ENCODE measurements around the gene EFNA2. TPM values are rescaled to one million over a fixed set of nuclear protein-coding genes. Genes with fewer than 3 reads are reported as not detected.

The EFNA2 gene
- total RNA-seq, 4 donors from 2014 or later = not detected

DNA sequence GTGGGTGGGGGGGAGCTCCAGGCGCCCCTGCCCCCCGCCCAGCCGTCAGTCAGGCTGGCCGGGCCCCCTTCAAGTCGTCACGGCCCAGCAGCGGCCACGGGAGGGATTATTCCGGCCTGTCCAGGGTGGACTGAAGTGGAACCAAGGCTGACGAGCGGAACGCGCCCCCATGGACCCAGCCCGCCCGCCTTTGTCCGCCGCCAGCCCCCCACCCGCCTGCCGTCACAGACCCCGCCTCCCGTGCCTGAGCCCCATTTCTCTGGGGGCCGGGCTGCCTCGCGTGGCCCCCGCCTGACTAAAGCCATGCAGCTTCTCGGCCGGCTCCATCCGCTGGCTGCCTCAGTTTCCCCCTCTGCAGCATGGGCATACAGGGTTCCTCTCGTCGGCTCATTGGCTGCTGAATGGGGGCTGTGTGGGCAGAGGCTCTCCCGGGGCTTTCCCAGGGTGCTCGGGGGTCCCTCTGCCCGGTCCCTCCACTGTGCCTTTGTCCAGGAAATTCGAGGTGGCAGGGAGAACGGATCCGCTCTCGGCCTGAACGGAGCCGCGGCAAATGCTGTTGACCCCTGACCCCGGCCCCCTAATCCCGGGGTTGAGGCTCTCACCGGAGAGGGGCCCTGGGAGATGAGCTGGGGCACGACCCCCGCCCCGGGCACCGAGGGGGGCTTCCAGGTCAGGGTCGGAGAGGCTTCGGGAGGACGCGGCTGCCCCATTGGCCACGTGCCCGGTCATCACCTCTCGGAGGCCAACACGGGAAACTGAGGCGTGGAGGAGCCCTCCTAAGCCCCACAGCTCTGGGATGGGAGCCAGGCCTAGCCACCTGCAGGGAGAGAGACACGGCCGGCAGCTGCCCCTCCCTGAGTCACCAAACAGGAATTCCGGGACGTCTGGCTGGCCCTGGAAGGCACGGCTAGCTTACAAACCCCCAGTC, 27.4 kb downstream of the EFNA2 start:
- TF ChIP-seq, protein P1, sequence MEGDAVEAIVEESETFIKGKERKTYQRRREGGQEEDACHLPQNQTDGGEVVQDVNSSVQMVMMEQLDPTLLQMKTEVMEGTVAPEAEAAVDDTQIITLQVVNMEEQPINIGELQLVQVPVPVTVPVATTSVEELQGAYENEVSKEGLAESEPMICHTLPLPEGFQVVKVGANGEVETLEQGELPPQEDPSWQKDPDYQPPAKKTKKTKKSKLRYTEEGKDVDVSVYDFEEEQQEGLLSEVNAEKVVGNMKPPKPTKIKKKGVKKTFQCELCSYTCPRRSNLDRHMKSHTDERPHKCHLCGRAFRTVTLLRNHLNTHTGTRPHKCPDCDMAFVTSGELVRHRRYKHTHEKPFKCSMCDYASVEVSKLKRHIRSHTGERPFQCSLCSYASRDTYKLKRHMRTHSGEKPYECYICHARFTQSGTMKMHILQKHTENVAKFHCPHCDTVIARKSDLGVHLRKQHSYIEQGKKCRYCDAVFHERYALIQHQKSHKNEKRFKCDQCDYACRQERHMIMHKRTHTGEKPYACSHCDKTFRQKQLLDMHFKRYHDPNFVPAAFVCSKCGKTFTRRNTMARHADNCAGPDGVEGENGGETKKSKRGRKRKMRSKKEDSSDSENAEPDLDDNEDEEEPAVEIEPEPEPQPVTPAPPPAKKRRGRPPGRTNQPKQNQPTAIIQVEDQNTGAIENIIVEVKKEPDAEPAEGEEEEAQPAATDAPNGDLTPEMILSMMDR (IDR thresholded peaks at IDR 0.05) = no peak
- no peak for ATAC-seq (ENCODE audit: low FRiP score)

DNA sequence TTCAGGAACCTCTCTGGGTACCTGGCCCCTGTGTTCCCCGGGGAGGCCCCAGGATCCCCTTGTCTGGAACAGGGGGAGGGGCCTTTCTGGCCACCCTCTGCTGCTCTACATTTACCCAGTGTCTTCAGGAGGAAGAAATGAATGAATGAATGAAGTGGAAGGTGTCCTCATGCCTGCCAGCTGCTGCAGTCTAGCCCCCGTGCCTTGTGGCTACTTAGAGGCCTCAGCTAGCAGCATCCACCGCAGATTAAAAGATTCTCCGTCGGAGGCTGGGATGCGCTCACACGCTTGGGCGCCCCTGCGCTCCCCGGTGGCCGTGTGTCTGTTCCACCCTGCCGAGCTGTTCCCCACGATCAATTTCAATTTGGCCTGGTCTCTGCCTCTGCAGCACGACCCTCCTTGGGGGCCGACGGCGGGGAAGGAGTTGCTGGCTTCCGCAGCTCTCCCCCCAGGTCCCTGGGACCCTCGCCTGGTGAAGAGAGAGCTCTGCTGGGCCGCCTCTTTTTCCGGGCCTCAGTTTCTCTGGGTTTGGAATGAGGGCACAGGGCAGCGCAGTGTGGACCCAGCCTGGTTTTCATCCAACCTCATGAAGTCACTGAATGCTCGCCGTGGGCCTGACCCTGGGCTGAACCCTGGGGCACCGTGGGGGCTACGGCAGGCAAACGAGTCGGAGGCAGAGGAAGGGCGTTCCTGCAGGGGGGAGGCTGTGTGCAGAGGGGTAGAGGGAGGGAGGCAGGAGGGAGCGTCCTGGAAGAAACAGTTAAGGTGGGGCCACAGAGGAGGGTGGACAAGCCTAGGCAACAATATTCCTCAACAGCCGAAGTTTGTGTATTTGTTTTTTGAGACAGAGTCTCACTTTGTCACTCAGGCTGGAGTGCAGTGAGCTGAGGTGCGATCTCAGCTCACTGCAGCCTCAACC, 28.3 kb downstream of the EFNA2 start:
- TF ChIP-seq, protein P1 (IDR thresholded peaks at IDR 0.05) = no peak
- ATAC-seq (ENCODE audit: low FRiP score) (no peak), DNase-seq (ENCODE audit: low spot score) (no peak)

More for the DNA sequence above, 27.4 kb downstream of the EFNA2 start:
- DNase-seq (ENCODE audit: low spot score) = no peak

DNA sequence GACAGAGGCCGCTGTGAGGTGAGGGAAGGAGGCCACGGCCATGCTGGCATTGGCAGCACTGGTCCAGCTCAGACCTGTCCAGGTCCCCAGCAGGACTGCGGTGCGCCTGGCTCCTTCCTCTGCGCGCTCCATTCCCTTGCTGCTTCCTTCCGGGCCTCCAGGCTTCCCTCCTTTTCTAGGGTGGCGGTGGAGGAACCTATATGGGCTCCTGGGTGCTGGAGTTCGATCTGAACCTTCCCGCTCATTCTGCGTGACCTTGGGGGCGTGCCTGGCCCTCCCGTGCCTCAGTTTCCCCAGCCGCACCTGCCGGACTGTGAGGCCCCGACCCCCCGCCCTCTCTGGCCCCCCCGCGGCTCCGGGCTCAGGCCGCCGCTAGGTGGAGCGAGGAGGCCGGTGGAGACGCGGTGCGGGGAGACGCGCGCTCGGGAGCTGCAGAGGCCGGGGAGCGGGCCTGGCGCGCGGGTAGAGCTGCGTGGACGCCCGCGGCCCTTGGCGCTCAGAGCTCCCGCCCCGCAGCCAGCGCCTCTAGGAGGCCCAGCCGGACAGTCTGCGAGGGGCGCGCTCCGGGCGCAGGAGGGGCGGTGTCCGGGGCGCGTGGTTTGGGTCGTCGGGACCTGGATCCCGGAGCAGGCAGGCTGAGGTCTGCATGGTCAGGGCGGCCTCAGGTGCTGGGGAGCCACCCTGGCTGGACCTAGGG, 29.9 kb downstream of the EFNA2 start:
- DNase-seq (ENCODE audit: low spot score) = no peak
- TF ChIP-seq, protein P1 (IDR thresholded peaks at IDR 0.05) = no peak
- ATAC-seq (ENCODE audit: low FRiP score) = peak; percentile 76

DNA sequence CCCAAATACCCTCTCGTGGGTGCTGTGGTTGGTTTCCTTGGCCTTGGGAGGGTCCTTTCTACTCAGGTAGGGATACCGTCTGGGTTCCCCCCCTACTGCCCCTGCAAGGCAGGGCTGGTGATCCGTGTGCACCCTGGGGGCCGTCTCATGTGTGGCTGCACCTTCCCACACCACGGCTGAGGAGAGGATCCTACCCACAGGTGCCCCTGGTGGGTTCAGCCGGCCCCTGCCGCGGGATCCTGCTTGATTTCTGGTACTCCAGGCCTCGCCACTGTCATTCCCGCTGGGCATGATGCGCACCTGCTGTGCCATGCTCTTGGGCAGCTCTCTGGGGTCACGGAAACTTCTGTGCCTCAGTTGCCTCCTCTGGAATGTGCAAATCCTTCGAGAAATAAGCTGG, 30.8 kb downstream of the EFNA2 start:
- ATAC-seq (ENCODE audit: low FRiP score) (no peak), DNase-seq (ENCODE audit: low spot score) (no peak)
- TF ChIP-seq, protein P1 (IDR thresholded peaks at IDR 0.05) = no peak

DNA sequence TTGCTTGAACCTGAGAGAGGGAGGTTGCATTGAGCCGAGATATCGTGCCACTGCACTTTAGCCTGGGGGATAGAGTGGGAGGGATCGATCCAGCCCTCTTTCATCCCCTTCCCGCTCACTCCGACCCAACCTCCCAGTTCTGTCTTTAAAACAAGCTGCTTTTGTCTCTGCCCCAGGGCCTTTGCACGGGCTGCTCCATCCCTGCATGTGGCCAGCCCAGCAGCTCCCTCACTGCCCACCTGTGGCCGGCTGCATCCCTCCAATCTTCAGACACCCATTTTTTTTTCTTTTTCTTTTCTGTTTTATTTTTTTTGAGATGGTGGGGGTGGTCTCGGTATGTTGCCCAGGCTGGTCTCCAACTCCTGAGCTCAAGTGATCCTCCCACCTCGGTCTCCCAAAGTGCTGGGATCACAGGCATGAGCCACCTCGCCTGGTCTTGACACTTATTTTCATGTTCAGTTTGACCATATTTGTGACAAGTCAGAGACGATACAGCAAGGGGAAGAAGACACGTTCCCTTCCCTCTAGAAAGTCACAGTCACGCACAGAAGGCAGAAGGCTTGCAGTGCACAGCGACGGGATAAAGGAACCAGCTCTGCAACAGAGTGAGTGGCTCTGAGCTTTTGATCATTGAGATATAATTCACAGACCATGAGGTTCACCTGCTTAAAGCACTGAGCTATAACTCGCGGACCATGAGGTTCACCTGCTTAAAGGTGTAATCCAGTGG, 31.8 kb downstream of the EFNA2 start:
- TF ChIP-seq, protein P1 (IDR thresholded peaks at IDR 0.05) = no peak
- DNase-seq (ENCODE audit: low spot score) (no peak), ATAC-seq (ENCODE audit: low FRiP score) (no peak)
